Activated CD4-positive, alpha-beta T cell treated with anti-CD3 and anti-CD28 coated beads, Interleukin-2, amount 50 U/mL, for 4 hours (primary cell): ENCODE measurements around the gene AUTS2.

Source experiments
- DNase-seq, 2 experiments: peaks; one replicate each; pipeline ENCODE4 v3.0.0-alpha.2; 2020

Gene AUTS2

DNA sequence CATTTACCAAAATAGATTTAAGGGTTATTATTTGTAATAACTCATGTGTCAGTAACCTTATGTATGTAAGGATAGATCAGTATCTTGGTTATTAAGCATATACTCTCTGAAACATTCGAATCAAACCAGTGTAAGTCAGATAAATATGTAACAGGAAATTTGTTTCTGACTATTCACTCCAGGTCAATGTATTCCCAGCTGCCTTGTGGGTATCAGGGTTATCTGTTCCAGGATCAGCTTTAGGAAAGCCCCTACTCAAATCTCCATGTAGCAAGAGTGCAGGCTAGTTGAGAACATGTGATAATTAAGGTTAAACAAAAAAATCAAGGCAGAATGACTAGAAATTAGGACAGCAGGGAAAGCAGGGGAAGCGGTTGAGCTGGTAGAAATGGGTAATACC, 201.7 kb downstream of the AUTS2 start:
- no peak for DNase-seq

DNA sequence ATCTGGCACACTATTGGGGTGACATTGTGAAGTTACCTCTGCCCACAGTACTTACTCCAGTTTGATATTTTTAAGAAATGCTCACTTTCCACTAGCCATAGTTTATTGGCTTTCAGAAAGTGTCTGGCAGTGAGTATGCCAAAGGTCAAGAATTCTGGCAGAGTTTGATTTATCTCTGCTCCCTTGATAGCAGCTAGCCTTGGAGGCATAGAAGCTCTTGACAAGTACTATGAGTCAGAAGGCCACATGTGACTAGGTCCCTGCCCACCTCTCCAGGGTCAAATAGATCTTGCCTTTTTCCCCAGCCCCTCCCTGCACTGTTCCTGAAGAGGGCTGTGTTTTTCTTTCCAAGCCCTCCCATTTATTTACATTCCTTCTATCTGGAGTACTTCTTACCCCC, 202.2 kb downstream of the AUTS2 start:
- DNase-seq: no peak

DNA sequence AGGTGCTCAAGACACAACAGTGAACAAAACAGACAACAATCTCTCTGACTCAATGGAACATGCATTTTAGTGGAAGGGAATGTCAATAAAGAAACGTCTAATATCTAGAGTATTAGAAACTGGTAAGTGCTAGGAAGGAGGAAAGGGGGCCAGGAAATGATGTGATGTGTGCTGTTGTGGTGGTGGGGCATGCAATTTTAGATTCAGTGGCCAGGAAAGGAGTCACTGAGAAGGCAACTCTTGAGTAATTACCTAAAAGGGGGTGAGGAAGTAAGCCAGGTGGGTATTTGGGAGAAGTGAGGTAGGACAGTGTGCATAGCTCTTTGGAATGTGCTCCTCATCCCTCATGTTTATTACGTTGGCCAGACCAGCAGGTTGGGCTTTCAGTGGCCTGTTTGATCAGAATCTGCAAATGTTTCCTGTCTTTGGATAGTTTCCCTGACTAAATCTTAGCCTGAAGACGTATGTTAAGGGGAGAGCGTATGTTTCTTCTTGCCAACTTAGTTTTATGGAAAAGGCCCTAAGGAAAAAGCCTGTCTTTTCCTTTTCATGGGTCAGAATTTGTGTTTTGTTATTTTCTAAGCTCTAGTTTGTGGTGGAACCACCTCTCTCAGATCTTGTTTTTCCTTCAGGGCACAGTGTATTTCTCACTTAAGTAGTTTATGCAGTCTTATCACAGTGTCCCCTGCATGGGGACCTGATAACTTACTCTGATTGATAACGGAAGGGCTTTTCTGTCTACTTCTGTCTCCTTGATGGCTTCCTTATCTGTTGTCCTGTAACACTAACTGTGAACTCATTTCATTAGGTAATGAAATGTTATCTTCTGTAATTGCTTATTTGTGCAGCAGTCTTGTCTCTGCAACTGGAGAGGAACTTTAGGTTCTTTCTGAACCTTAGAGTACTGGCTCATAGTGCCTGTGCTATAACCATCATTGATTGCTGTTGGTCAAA, 203.7 kb downstream of the AUTS2 start:
- no peak for DNase-seq

DNA sequence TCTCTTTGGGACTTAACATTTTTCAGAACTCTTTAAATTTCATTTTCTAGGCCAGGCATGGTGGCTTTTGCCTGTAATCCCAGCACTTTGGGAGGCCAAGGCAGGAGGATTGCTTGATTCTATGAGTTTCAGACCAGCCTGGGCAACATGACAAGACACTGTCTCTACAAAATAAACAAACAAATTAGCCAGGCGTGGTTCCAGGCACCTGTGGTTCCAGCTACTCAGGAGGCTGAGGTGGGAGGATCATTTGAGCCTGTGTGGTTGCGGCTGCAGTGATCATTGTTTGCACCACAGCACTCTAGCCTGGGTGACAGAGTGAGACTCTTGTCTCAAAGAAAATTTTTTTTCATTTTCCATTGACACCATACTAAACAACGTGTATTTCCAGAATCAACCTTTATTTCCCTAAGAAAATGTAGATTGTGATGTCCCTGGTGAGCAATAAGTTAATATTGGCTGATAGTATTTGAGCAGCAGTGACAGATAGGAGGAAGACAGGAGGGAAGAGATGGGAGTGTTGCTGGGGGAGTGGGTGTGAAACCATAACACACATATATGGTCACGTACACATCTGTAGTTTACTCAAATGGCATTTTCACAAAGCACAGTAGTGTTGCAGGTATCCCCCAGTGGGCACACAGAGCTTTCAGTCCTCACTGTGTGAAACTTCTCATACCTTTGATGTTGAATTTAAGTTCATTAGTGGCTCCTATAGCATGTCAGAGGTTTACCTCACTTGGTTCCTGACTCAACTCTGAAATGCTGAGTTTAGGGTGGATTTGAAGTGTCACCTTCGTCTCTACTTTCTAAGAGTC, 205.6 kb downstream of the AUTS2 start:
- DNase-seq: no peak

DNA sequence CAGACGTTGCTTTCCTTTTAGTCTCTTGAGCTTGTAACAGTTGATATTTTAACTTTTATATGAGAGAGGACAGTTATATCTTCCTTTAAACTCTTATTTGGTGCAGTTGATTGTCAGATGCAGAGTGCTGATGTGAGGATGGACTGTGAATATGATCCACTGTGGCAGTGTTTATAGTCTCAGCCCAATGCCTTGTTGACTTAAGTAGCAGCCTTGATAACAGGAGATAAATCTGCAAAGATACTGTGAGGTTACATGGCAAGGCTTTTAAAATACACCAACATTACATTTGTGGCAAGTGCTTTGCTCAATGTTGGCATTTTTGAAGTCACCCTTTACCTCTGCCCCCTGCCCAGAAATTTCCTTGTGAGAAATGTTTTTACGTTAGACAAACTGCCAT, 206.7 kb downstream of the AUTS2 start:
- no peak for DNase-seq

DNA sequence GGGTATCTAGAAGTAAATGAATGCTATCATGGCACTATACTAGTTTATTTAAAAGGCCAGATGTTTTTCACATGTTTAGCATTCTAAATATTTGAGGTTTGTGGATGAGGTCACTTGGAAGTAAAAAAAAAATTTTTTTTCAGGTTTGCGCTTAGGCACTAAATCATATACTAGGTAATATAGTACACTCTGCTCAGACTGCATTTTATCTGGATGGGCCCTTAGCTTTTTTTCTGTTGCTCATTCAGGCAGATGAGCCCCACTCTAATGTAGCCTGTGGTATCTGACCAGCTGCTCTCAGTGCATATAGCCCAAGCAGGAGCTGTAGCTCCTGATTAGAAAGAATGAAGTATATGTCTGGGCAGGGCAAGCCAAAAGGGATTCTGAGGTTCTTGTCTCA, 210.1 kb downstream of the AUTS2 start:
- no peak for DNase-seq

DNA sequence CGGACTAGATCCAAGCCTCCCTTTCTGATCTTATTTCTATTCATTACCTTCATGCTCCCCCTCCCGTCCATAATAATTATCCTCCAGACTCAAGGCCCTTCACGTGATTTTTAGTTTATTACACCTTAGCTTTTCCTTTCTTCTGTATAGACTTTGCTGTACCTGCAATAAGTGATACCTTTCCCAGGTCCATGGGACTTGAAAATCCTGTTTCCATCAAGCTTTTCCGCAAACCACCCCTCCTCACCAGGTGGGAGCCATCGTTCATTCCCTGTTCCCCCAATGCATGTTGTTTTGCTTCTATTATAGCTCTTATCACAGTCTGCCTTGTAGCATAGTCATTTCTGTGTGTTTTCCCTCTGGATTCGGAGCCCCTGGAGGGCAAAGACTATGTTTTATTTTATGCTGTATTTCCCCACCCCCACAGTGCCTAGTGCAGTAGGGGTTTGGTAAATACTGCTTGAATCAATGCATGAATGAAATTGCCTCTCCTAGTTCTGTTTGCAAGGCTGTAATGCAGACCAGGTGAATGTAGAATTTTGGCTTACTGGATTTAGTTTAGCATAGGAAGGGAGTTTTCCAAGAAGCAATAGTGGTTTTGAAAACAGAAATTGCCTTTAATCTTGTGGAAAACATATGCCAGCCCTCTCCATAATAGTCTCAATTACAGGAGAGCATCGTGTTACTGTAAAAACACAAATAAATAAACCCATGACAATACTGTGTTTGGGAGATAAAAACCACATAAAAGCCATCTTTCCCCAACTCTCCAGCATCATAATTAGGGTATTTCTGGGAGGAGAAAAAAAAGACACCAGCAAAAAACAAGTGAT, 213.4 kb downstream of the AUTS2 start:
- no peak for DNase-seq

DNA sequence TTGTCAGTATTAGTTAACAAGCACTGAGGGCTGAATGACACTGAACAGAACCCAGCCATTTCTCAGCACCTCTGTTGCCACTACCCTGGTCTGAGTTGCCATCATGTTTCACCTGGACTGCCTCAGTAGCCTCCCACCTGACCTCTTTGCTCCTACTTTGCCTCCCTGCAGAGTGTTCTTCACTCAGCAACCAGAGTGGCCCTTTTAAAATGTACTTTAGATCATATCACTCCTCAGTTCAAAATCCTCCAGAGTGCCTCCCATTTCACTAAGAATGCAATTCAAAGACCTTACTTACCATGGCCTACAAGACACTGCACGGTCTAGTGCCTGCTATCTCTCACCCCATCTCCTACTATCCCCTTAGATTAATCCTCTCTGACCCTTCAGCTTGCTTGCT, 214.5 kb downstream of the AUTS2 start:
- no peak for DNase-seq

DNA sequence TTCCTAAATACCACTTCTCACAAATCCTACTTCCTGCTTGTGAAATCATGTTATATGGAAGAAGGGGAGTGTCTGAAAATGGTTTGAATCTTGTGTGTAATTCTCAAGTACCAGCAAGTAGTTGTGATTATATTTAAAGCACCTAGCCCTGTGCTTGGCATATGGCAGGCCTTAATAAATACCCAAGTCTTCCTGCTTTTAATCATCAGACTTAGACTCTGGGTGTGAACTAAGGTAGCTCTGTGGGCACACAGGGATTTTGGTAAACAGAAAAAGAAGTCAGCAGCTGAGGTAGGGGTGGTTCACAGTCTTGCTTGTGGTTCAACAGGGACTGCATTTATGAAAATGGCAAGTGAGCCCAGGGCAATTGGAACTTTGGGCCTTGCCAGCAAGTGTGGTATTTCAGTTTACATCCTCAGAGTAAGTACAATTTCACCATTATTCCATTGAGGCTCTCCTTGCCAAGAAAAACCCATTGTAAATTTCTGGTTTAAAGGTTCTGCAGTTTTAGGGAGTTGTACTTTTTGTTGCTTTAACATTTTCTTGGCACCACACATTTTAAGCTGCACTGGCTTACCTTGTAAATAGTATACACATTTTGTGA, 215.5 kb downstream of the AUTS2 start:
- DNase-seq: no peak

DNA sequence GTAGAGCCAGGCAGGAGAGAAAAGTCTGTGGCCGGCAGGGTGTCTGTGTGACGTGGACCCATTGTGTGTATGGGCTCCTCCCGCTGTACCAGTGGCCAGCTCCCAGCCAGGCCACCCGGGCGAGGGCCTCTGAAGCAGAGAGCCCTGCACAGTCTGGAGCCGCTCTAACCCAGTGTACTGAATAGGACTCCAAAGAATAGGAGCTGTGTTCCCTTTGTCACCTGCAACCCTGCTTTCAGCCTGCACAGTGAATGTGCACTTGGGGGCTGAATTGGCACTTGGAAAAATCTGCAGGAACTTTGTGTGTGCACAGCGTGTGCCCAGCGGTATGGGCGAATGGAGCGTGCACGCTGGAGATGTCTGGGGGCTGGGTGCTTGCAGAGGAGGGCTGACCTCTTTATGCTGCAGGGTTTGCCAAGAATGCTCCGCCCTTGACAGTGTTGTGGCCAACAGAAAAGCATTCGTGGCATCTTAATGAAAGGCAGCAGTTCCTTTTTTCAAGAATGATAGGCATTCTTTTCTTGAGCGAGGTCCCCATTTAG, 216.2 kb downstream of the AUTS2 start:
- DNase-seq: no peak

DNA sequence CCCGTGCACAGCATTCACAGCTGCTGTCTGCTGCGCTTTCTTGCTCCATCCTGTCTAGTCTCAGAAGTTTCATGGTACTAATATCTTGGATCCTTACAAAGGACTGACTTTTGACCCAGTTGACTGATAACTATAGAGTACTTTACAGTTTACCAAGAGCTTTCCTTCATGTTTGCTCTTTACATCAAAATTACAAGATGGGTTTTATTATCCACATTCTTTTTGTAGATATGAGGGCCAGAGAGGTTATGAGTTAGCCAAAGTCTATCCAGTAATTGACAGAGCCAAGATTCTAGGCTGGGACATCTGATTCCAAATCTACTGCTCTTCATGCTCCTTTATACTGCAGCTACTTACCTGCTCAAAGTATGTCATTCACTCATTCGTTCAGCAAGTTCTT, 218.2 kb downstream of the AUTS2 start:
- no peak for DNase-seq

DNA sequence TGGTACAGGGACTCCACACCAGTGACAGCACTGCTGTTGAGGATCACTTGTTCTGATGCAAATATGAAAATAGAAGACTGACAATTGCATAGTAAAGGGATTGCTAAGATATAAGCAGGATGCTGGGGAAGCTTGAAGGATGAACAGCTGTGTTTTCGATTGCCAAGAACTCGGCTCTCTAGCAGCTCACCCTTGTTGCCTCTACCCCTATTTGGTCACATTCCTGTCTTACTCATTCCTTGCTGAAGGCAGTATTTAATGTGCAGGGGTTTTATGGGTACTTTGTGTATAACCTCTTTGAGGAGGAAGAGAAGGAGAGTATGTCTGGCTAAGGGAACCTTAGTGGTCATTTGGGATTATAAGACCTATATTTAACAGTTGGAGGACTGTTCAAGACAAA, 218.8 kb downstream of the AUTS2 start:
- no peak for DNase-seq

DNA sequence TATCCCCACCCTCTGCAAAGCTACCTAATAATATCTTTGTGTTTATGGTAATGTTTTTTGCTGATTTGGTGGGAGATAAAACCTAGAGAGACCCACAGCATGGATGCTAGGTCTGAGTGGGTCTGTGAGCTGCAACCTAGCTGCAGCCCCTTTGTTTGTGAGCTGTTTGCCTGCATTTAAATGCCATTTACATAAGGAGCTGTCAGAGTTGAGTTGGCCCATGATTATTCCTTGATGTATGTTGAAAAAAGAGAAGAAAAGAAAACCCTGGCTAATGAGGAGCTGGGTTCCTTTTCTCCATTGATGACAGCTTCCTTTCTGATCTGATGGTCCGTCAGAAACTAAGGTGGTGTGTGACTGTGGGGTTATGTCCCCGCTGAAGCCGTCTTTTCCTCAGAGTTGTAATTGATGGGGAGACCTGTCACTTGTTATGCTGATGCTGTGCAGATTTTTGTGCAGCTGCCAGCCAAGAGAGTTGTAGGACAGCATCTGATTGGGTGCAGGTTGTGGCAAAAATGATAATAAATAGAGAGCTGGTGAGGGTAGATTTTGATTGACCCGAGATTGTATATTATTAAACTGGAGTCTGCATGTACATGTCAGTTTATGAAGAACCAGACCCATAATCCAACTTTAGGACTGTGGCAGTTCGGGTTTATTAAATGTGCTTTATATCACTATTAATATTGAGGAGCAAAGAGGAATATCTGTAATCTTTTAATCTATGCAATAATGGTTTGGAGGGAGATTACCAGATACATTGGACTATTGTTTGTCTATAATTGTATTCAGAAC, 219.8 kb downstream of the AUTS2 start:
- DNase-seq: no peak

DNA sequence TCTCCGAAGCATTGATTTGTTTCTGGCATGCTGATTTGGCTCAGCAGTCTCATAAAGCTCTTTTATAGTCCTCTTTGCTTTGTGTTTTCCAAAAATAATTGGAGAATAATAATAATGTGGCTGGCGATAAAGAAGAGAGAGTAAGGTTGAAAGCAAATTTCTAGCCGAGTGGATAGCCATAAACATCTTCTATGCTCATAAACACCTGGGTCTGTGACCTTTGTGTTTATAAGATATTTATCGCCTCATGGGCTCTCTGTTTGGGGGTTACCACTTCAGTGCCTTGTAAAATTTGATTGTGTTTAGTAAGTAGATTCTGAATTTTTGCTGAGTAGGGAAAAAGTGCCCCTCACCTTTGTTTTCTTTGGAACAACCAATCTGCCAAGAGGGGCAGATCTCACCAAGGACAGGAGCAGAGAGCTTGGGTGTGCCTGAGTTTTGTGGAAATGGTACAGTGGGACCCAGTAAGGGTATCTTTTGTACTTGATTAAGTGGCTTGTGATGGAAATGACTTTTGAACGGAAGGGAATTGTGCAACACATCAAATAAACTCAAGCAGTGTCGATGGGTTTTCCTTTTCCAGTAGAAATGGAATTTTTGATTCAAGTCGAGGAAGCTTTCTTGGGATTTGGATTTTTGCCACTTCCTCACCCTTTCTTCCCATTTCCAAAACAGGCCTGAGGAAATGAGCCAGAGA, 220.5 kb downstream of the AUTS2 start:
- no peak for DNase-seq

DNA sequence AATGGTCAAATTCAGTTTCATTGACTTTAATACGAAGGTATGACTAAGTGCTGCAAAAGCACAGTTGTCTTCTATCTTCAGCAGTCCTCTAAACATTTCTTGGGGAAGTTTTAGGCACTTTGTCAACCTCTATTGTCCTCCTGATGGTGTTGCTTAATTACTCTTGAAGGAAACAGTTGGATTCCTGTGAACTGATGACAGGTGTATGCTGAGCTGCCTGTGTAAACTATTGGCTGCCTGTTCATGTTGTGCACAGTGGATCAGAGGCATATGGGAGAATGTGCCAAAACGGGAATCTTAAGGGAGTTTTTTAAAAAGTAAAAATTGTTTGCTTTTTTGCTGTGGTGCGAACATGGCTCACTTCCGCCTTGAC, 221.0 kb downstream of the AUTS2 start:
- DNase-seq: no peak

DNA sequence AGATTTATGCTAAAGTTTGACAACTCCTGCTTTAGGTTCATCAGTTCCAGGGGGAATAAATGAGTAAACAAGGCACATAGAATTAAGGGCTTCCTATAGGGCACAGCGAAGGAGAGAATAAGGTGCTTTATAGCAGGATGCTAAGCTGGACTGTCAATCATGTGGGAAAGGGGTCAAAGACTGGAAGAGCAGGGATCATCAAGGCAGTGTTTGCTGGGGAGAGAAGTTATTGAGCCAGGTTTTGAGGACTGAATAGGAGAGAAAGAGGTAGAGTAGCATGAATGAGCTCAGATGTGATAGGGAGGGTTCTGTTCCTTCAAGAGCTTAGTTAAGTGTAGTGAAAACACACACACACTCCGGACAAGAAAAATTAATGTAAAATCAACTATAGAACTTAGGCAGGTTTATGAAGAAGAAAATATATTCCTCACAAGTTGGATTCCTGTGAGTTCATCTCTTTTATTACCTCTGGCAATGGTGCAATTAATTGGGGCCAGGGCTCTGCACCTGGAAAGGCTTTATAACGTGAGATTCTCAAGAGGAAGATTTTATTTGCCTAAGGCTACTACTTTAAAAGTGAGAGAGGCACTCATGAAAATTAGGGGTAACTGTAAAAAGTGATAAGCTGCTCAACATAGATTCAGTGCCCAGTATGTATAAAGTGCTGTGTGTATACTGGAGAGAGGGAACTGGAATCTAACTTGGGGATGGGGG, 222.4 kb downstream of the AUTS2 start:
- DNase-seq: no peak

DNA sequence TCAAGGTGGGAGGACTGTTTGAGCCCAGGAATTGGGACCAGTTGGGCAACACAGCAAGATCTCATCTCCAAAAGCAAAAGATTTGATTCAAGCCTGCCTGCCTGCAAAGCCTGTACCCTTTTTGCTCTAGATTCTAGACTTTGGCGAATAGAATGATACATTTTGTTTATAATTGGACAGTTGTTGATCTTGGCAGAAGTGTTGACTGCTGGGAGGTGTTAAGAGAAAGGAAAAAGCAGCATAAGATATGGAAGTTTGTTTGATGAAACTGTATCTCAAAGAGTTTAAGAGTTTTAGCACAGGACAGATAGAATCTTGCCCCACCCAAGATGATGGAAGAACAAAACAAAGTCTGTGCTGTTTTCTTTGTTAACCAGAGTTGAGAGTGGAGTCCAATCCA, 224.1 kb downstream of the AUTS2 start:
- no peak for DNase-seq

DNA sequence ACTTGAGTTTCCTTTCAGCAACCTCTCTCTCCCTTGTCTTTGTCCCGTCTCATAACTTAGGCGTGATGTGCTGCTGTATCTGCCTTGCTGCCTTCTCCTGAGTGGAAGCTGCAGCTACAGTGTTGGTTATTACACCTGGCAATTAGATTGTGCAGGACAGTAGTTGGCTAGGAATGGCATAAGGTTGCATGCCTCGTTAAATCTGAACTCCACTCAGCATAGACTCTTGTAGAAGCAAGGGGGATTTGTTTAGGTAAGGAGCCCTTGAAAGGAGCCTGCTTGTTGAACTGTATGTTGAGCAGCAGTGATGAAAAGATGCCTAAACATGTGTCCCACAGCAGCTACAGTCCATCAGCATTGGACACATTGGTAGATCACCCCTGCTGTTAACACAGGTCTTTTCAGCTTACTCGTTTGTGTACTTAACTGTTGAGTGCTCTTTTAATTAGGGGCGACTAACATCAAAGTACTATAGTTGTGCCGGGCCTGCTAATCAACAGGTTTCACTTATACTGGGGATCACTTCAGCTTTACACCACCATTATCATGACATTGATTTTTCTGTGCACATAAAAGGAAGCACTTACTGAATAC, 225.0 kb downstream of the AUTS2 start:
- DNase-seq: no peak

DNA sequence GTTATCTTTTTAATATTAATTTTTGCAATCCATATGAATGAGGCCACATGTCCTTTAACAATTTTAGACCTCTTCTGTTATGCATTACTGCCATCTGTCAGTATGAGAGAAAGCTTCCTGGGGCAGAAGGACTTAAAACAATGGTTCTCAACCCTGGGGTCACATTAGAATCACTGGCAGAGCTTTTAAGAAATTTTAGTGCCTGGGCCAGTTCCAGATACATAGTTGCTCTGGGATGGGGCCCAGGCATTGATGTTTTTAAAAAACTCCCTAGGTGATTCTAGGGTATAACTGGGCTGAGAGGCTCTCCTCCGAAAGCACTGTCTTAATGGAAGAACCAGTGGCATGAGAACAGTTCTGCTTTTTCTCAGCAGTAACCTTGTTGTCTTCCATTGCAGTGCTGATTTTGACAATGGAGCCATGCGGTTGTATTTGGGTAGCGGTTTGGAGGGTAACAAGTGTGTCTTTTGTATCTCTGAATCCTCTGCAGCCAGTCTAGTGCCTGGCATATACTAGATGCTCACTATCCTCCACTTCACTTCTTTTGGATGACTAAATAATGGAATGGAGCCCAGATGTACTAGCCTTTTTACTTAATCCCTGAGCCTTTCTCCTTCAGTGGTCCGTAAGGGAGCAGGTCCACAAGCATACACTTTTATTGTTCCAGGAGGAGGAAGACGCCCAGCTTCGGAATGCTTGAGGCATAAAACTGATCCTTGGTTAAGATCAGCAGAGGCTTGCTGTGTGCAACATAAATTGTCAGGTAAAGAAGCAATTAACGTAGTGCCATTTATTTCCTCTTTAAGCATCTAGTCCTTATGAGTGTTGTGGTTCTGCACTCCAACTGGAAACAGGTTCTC, 227.1 kb downstream of the AUTS2 start:
- DNase-seq: no peak
